HepG2 (cell line): ENCODE results near the gene VCAN. TPM values are rescaled to one million over a fixed set of nuclear protein-coding genes. Genes with fewer than 3 reads are reported as not detected.

Experiments
- ATF7 ChIP-seq, 2 experiments: fragments of 450-650 bp in 1 of 2; sonication (generic) in 1 of 2; formaldehyde crosslinking in 1 of 2; IDR thresholded peaks; 2 replicates each; pipeline versions ENCODE4 v1.4.0 to v1.6.1; 2016 to 2020; ENCODE audit warnings: antibody characterized with exemption in 1 of 2, mild to moderate bottlenecking in 1 of 2, missing genetic modification reagents in 1 of 2
- FOXA3 ChIP-seq: IDR thresholded peaks from 2 replicates; pipeline ENCODE4 v1.6.1; 2016; ENCODE audit warnings: missing genetic modification reagents, missing compliant biosample characterization
- FOXK1 ChIP-seq: sonication (generic); formaldehyde crosslinking; IDR thresholded peaks from 2 replicates; pipeline ENCODE4 v1.4.0; 2020; ENCODE audit warnings: low read depth, missing genetic modification reagents, borderline replicate concordance
- FOXO1 ChIP-seq: sonication (generic); formaldehyde crosslinking; IDR thresholded peaks from 2 replicates; pipeline ENCODE4 v1.4.0; 2020; ENCODE audit warnings: missing genetic modification reagents
- JUND ChIP-seq: sonication (generic); formaldehyde crosslinking; IDR thresholded peaks from 2 replicates; pipeline ENCODE4 v1.8.0; 2022; ENCODE audit warnings: mild to moderate bottlenecking, missing genetic modification reagents
- NFE2L1 ChIP-seq: sonication (generic); formaldehyde crosslinking; IDR thresholded peaks from 2 replicates; pipeline ENCODE4 v1.4.0; 2020; ENCODE audit warnings: missing genetic modification reagents, mild to moderate bottlenecking, borderline replicate concordance
- POLR2G ChIP-seq: fragments of 200-400 bp; formaldehyde crosslinking; IDR thresholded peaks from 2 replicates; pipeline ENCODE4 v1.6.1; 2018; ENCODE audit warnings: mild to moderate bottlenecking, low read depth, low read length, moderate library complexity
- RAD21 ChIP-seq: fragments of 450-650 bp; formaldehyde crosslinking; IDR thresholded peaks from 2 replicates; pipeline ENCODE4 v1.5.0; 2020; ENCODE audit warnings: mild to moderate bottlenecking
- SMARCE1 ChIP-seq: fragments of 450-650 bp; IDR thresholded peaks from 2 replicates; pipeline ENCODE4 v1.6.1; 2017; ENCODE audit warnings: borderline replicate concordance
- SMC3 ChIP-seq: IDR thresholded peaks from 2 replicates; pipeline ENCODE4 v1.6.1; 2011; ENCODE audit warnings: low read length, improper control_type of control experiment
- TAF1 ChIP-seq: sonication (generic); formaldehyde crosslinking; IDR thresholded peaks from 2 replicates; pipeline ENCODE4 v1.4.0; 2020; ENCODE audit warnings: missing genetic modification reagents
- ZFAT ChIP-seq: sonication (generic); formaldehyde crosslinking; conservative IDR thresholded peaks from 2 replicates; pipeline ENCODE4 v1.8.1; 2023; ENCODE audit warnings: missing genetic modification reagents, inconsistent platforms
- ZNF12 ChIP-seq: sonication (generic); formaldehyde crosslinking; IDR thresholded peaks from 2 replicates; pipeline ENCODE4 v1.5.0; 2020; ENCODE audit warnings: missing genetic modification reagents
- ZNF225 ChIP-seq: sonication (generic); formaldehyde crosslinking; IDR thresholded peaks from 2 replicates; pipeline ENCODE4 v1.4.0; 2020; ENCODE audit warnings: mild to moderate bottlenecking, missing genetic modification reagents
- ZNF292 ChIP-seq: sonication (generic); formaldehyde crosslinking; IDR thresholded peaks from 2 replicates; pipeline ENCODE4 v1.8.1; 2022; ENCODE audit warnings: mild to moderate bottlenecking, low read depth, missing genetic modification reagents, borderline replicate concordance
- ZNF317 ChIP-seq: sonication (generic); formaldehyde crosslinking; IDR thresholded peaks from 2 replicates; pipeline ENCODE4 v1.5.0; 2020; ENCODE audit warnings: mild to moderate bottlenecking, missing genetic modification reagents
- ZNF549 ChIP-seq: sonication (generic); formaldehyde crosslinking; IDR thresholded peaks from 2 replicates; pipeline ENCODE4 v1.5.0; 2020; ENCODE audit warnings: missing genetic modification reagents
- ZNF746 ChIP-seq: sonication (generic); formaldehyde crosslinking; IDR thresholded peaks from 2 replicates; pipeline ENCODE4 v1.8.0; 2022; ENCODE audit warnings: mild to moderate bottlenecking, missing genetic modification reagents
- ZNF747 ChIP-seq: sonication (generic); formaldehyde crosslinking; IDR thresholded peaks from 2 replicates; pipeline ENCODE4 v1.8.1; 2023; ENCODE audit warnings: missing genetic modification reagents, mild to moderate bottlenecking, borderline replicate concordance
- polyA plus RNA-seq, 8 experiments: library from polyadenylated mRNA; depleted of rRNA in 3 of 8; stranded (reverse) in 7 of 8; unstranded in 1 of 8; fragments of >200 nt; fragmentation: Illumina TruSeq in 4 of 8; extraction: Trizol in 4 of 8; gene quantifications; 2 replicates each; pipeline versions ENCODE4 v1.2.1 to v1.2.3, GENCODE V29; 2011 to 2016; ENCODE audit warnings: low read depth in 4 of 8, missing spikeins in 1 of 8, mixed read lengths in 1 of 8; ENCODE audit not compliant: insufficient read depth in 1 of 8
- total RNA-seq, 5 experiments: library from RNA; depleted of rRNA; stranded (reverse); fragments of >200 nt; fragmentation: Illumina TruSeq; extraction: Trizol; gene quantifications; 2 replicates each; pipeline ENCODE4 v1.2.3, GENCODE V29; 2016; ENCODE audit warnings: low read depth in 1 of 5
- TF ChIP-seq, protein P1 (sequence below): sonication (generic); formaldehyde crosslinking; IDR thresholded peaks from 2 replicates; pipeline ENCODE4 v1.9.0; 2021; ENCODE audit warnings: missing genetic modification reagents, mild to moderate bottlenecking, borderline replicate concordance
- TF ChIP-seq, protein P2 (sequence below), 2 experiments: IDR thresholded peaks; 2 replicates each; pipeline ENCODE4 v1.6.1; 2011 to 2012; ENCODE audit warnings: low read length in 2 of 2, borderline replicate concordance in 1 of 2, low read depth in 1 of 2, mild to moderate bottlenecking in 1 of 2, moderate library complexity in 1 of 2
- TF ChIP-seq, protein P3 (sequence below): sonication (generic); formaldehyde crosslinking; IDR thresholded peaks from 2 replicates; pipeline ENCODE4 v1.5.0; 2020; ENCODE audit warnings: mild to moderate bottlenecking, missing genetic modification reagents

VCAN gene
- total and polyA plus RNA-seq, 2 of the 13 experiments (the other 11 are each of a cell fraction or from before 2014, with no cell fraction given): 1.2 to 3.5 TPM

- TF ChIP-seq, protein P1, sequence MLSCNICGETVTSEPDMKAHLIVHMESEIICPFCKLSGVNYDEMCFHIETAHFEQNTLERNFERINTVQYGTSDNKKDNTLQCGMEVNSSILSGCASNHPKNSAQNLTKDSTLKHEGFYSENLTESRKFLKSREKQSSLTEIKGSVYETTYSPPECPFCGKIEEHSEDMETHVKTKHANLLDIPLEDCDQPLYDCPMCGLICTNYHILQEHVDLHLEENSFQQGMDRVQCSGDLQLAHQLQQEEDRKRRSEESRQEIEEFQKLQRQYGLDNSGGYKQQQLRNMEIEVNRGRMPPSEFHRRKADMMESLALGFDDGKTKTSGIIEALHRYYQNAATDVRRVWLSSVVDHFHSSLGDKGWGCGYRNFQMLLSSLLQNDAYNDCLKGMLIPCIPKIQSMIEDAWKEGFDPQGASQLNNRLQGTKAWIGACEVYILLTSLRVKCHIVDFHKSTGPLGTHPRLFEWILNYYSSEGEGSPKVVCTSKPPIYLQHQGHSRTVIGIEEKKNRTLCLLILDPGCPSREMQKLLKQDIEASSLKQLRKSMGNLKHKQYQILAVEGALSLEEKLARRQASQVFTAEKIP (CRISPR knock-in tag): no peak
- TF ChIP-seq ZNF747: no peak
- no peak for TF ChIP-seq ZNF225 (CRISPR knock-in tag)
- TF ChIP-seq SMARCE1: no peak
- TF ChIP-seq SMC3: no peak
- TF ChIP-seq, protein P2, sequence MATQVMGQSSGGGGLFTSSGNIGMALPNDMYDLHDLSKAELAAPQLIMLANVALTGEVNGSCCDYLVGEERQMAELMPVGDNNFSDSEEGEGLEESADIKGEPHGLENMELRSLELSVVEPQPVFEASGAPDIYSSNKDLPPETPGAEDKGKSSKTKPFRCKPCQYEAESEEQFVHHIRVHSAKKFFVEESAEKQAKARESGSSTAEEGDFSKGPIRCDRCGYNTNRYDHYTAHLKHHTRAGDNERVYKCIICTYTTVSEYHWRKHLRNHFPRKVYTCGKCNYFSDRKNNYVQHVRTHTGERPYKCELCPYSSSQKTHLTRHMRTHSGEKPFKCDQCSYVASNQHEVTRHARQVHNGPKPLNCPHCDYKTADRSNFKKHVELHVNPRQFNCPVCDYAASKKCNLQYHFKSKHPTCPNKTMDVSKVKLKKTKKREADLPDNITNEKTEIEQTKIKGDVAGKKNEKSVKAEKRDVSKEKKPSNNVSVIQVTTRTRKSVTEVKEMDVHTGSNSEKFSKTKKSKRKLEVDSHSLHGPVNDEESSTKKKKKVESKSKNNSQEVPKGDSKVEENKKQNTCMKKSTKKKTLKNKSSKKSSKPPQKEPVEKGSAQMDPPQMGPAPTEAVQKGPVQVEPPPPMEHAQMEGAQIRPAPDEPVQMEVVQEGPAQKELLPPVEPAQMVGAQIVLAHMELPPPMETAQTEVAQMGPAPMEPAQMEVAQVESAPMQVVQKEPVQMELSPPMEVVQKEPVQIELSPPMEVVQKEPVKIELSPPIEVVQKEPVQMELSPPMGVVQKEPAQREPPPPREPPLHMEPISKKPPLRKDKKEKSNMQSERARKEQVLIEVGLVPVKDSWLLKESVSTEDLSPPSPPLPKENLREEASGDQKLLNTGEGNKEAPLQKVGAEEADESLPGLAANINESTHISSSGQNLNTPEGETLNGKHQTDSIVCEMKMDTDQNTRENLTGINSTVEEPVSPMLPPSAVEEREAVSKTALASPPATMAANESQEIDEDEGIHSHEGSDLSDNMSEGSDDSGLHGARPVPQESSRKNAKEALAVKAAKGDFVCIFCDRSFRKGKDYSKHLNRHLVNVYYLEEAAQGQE (IDR thresholded peaks at IDR 0.05; ENCODE audit: borderline replicate concordance in 1 of 2, low read depth in 1 of 2, low read length in 2 of 2): 0 out of 4 replicates have a peak, but pooled peaks of 1 of the 2 experiments have one; percentile 6
- TF ChIP-seq JUND (CRISPR knock-in tag): peak; percentile 76
- TF ChIP-seq NFE2L1: no peak
- TF ChIP-seq RAD21: no peak
- TF ChIP-seq ZNF317 (CRISPR knock-in tag): no peak
- peak; percentile 65; the same call in 1 of the 2 replicates for TF ChIP-seq FOXK1 (CRISPR knock-in tag)
- TF ChIP-seq ZNF12 (CRISPR knock-in tag): peak; percentile 47; the same call in 1 of the 2 replicates
- no peak for TF ChIP-seq ATF7 (IDR thresholded peaks at IDR 0.05)
- TF ChIP-seq ATF7 (CRISPR knock-in tag; IDR thresholded peaks at IDR 0.05): no peak
- no peak for TF ChIP-seq ZNF549 (CRISPR knock-in tag)
- no peak for TF ChIP-seq TAF1 (CRISPR knock-in tag)
- TF ChIP-seq ZNF292 (CRISPR knock-in tag): no peak
- TF ChIP-seq FOXA3: peak; percentile 88
- TF ChIP-seq, protein P3, sequence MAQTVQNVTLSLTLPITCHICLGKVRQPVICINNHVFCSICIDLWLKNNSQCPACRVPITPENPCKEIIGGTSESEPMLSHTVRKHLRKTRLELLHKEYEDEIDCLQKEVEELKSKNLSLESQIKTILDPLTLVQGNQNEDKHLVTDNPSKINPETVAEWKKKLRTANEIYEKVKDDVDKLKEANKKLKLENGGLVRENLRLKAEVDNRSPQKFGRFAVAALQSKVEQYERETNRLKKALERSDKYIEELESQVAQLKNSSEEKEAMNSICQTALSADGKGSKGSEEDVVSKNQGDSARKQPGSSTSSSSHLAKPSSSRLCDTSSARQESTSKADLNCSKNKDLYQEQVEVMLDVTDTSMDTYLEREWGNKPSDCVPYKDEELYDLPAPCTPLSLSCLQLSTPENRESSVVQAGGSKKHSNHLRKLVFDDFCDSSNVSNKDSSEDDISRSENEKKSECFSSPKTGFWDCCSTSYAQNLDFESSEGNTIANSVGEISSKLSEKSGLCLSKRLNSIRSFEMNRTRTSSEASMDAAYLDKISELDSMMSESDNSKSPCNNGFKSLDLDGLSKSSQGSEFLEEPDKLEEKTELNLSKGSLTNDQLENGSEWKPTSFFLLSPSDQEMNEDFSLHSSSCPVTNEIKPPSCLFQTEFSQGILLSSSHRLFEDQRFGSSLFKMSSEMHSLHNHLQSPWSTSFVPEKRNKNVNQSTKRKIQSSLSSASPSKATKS: no peak
- no peak for TF ChIP-seq POLR2G
- no peak for TF ChIP-seq ZNF746 (CRISPR knock-in tag)
- TF ChIP-seq ZFAT: no peak
- TF ChIP-seq FOXO1 (CRISPR knock-in tag): no peak; the same call in 1 of the 2 replicates
Measured at GRCh38 chr5:83563631-83564030, 92.1 kb downstream of the VCAN start (continued).
